Ammon's horn (tissue), 1 donor: ENCODE measurements around the gene GULP1.
A peak's percentile ranks its signal among the peaks of the same experiment; 100 is the strongest.
"Not testable (repeated sequence)": the region's sequence is repeated elsewhere in the genome, so short reads cannot be mapped to it uniquely, and the experiment has no call there.

Experiments
- DNase-seq: peaks from one replicate; pipeline ENCODE4 v3.0.0-alpha.2; 2016; ENCODE audit warnings: low spot score

GULP1 gene

GRCh38 chr2:188527581-188527993, 235.9 kb downstream of the GULP1 start:
- DNase-seq, result no peak

GRCh38 chr2:188529710-188530109, 238.0 kb downstream of the GULP1 start:
- no peak for DNase-seq

- no peak for DNase-seq
Observed at GRCh38 chr2:188534875-188535274, 243.2 kb downstream of the GULP1 start.

- DNase-seq, result no peak
Observed at GRCh38 chr2:188551671-188552070, 260.0 kb downstream of the GULP1 start.

- DNase-seq, result no peak
Observed at GRCh38 chr2:188557081-188557480, 265.4 kb downstream of the GULP1 start.

GRCh38 chr2:188559455-188559854, 267.8 kb downstream of the GULP1 start:
- not testable (repeated sequence) for DNase-seq

GRCh38 chr2:188561473-188561979, 269.9 kb downstream of the GULP1 start:
- DNase-seq, result no peak

- DNase-seq, result no peak
Observed at GRCh38 chr2:188569431-188570165, 277.9 kb downstream of the GULP1 start.

- DNase-seq, result no peak
Observed at GRCh38 chr2:188570370-188570769, 278.7 kb downstream of the GULP1 start.

- no peak for DNase-seq
Observed at GRCh38 chr2:188571543-188572303, 280.0 kb downstream of the GULP1 start.

- no peak for DNase-seq
Observed at GRCh38 chr2:188572592-188572991, 280.9 kb downstream of the GULP1 start.

GRCh38 chr2:188573453-188573852, 281.8 kb downstream of the GULP1 start:
- DNase-seq, result no peak

- no peak for DNase-seq
Observed at GRCh38 chr2:188576006-188576405, 284.3 kb downstream of the GULP1 start.

- no peak for DNase-seq
Observed at GRCh38 chr2:188576651-188577050, 285.0 kb downstream of the GULP1 start.

GRCh38 chr2:188577231-188577630, 285.6 kb downstream of the GULP1 start:
- no peak for DNase-seq

- DNase-seq, result no peak
Observed at GRCh38 chr2:188580738-188581137, 289.1 kb downstream of the GULP1 start.

GRCh38 chr2:188582211-188582610, 290.5 kb downstream of the GULP1 start:
- DNase-seq, result no peak

- DNase-seq, result no peak
Observed at GRCh38 chr2:188588235-188588634, 296.6 kb downstream of the GULP1 start.

GRCh38 chr2:188596054-188596453, 304.4 kb downstream of the GULP1 start:
- no peak for DNase-seq

- DNase-seq, result peak; percentile 14
Observed at GRCh38 chr2:188598551-188598950, 306.9 kb downstream of the GULP1 start.

- no peak for DNase-seq
Observed at GRCh38 chr2:188599140-188599539, 307.5 kb downstream of the GULP1 start.

- no peak for DNase-seq
Observed at GRCh38 chr2:188600536-188601210, 309.0 kb downstream of the GULP1 start.

- no peak for DNase-seq
Observed at GRCh38 chr2:188601391-188601790, 309.7 kb downstream of the GULP1 start.
